H9 (cell line): Measurements from ENCODE around the gene CDYL2. TPM values are rescaled to one million over a fixed set of nuclear protein-coding genes. Genes with fewer than 3 reads are reported as not detected.

Experiments used
- DNase-seq: peaks from one replicate; pipeline ENCODE4 v3.0.0-alpha.2; 2017
- H2AFZ ChIP-seq: one replicate; pipeline ENCODE4 v1.6.1; 2013; ENCODE audit warnings: mild to moderate bottlenecking, low read length, control low read depth, moderate library complexity
- H2AK5ac ChIP-seq: 2 replicates; pipeline ENCODE4 v1.6.1; 2013; ENCODE audit warnings: low read length, control low read depth, mixed read lengths; ENCODE audit not compliant: insufficient read length
- H2BK120ac ChIP-seq: one replicate; pipeline ENCODE4 v1.6.1; 2013; ENCODE audit warnings: low read depth, mild to moderate bottlenecking, low read length, control low read depth, inconsistent platforms; ENCODE audit not compliant: poor library complexity, severe bottlenecking
- H2BK12ac ChIP-seq: 2 replicates; pipeline ENCODE4 v1.6.1; 2013; ENCODE audit warnings: low read length, control low read depth, mixed read lengths, low read depth; ENCODE audit not compliant: insufficient read length
- H2BK15ac ChIP-seq: 2 replicates; pipeline ENCODE4 v1.6.1; 2013; ENCODE audit warnings: low read depth, low read length, control low read depth
- H2BK20ac ChIP-seq: one replicate; pipeline ENCODE4 v1.6.1; 2013; ENCODE audit warnings: low read depth, mild to moderate bottlenecking, low read length, control low read depth, inconsistent platforms; ENCODE audit not compliant: poor library complexity, severe bottlenecking
- H2BK5ac ChIP-seq: 2 replicates; pipeline ENCODE4 v1.6.1; 2013; ENCODE audit warnings: low read length, control low read depth, mixed read lengths; ENCODE audit not compliant: insufficient read length
- H3K14ac ChIP-seq: 2 replicates; pipeline ENCODE4 v1.6.1; 2013; ENCODE audit warnings: low read length, control low read depth; ENCODE audit not compliant: insufficient read depth
- H3K18ac ChIP-seq: 2 replicates; pipeline ENCODE4 v1.6.1; 2013; ENCODE audit warnings: low read depth, mild to moderate bottlenecking, mixed read lengths, low read length, control low read depth; ENCODE audit not compliant: insufficient read length
- H3K23ac ChIP-seq: 2 replicates; pipeline ENCODE4 v1.6.1; 2013; ENCODE audit warnings: low read length, control low read depth, mixed read lengths, low read depth; ENCODE audit not compliant: insufficient read length
- H3K23me2 ChIP-seq: 2 replicates; pipeline ENCODE4 v1.6.1; 2013; ENCODE audit warnings: low read depth, mild to moderate bottlenecking, mixed read lengths, low read length, control low read depth; ENCODE audit not compliant: insufficient read length, poor library complexity, severe bottlenecking
- H3K27ac ChIP-seq: 2 replicates; pipeline ENCODE4 v1.5.1; 2013; ENCODE audit warnings: low read length, control low read depth, mixed read lengths, low read depth; ENCODE audit not compliant: insufficient read length
- H3K27me3 ChIP-seq: 2 replicates; pipeline ENCODE4 v1.6.1; 2013; ENCODE audit warnings: low read length, control low read depth, inconsistent platforms; ENCODE audit not compliant: insufficient read depth
- H3K4ac ChIP-seq: 2 replicates; pipeline ENCODE4 v1.6.1; 2013; ENCODE audit warnings: low read depth, mild to moderate bottlenecking, control low read depth, inconsistent platforms, low read length, moderate library complexity
- H3K4me1 ChIP-seq: 2 replicates; pipeline ENCODE4 v1.6.1; 2013; ENCODE audit warnings: low read length, control low read depth, inconsistent platforms; ENCODE audit not compliant: insufficient read depth
- H3K4me2 ChIP-seq: 2 replicates; pipeline ENCODE4 v1.6.1; 2013; ENCODE audit warnings: low read length, control low read depth, mixed read lengths; ENCODE audit not compliant: insufficient read length, insufficient read depth
- H3K56ac ChIP-seq: 2 replicates; pipeline ENCODE4 v1.6.1; 2013; ENCODE audit warnings: low read depth, mild to moderate bottlenecking, mixed read lengths, low read length, control low read depth; ENCODE audit not compliant: insufficient read length
- H3K79me1 ChIP-seq: 2 replicates; pipeline ENCODE4 v1.6.1; 2013; ENCODE audit warnings: low read depth, mild to moderate bottlenecking, moderate library complexity, low read length, control low read depth, inconsistent platforms; ENCODE audit not compliant: insufficient read depth, poor library complexity, severe bottlenecking
- H3K79me2 ChIP-seq: 2 replicates; pipeline ENCODE4 v1.6.1; 2013; ENCODE audit warnings: low read length, control low read depth, inconsistent platforms; ENCODE audit not compliant: insufficient read depth
- H3K9ac ChIP-seq: 2 replicates; pipeline ENCODE4 v1.6.1; 2013; ENCODE audit warnings: low read length, control low read depth, mixed read lengths; ENCODE audit not compliant: insufficient read length; ENCODE audit errors: extremely low read depth
- H3K9me3 ChIP-seq: one replicate; pipeline ENCODE4 v1.6.1; 2013; ENCODE audit warnings: low read depth, low read length, inconsistent platforms; ENCODE audit not compliant: control insufficient read depth
- H3T11ph ChIP-seq: one replicate; pipeline ENCODE4 v1.6.1; 2013; ENCODE audit warnings: mild to moderate bottlenecking, low read length, control low read depth, inconsistent platforms
- H4K20me1 ChIP-seq: one replicate; pipeline ENCODE4 v1.6.1; 2013; ENCODE audit not compliant: control insufficient read depth, insufficient read length, insufficient read depth
- H4K5ac ChIP-seq: 2 replicates; pipeline ENCODE4 v1.6.1; 2013; ENCODE audit warnings: low read depth, mild to moderate bottlenecking, mixed read lengths, low read length, control low read depth; ENCODE audit not compliant: insufficient read length
- H4K8ac ChIP-seq: replicated peaks from 2 replicates; pipeline ENCODE4 v1.6.1; 2013; ENCODE audit warnings: low read length, control low read depth, mixed read lengths, low read depth; ENCODE audit not compliant: insufficient read length
- H4K91ac ChIP-seq: 2 replicates; pipeline ENCODE4 v1.6.1; 2013; ENCODE audit warnings: low read depth, mild to moderate bottlenecking, moderate library complexity, mixed read lengths, low read length, control low read depth; ENCODE audit not compliant: insufficient read length
- H3K27ac Mint-ChIP-seq, 3 experiments: 2 replicates in 2 of 3; 3 replicates in 1 of 3; pipeline ENCODE4 v1.8.0; 2020 to 2021; ENCODE audit warnings: mixed read lengths in 3 of 3, mild to moderate bottlenecking in 1 of 3, moderate library complexity in 1 of 3
- H3K27me3 Mint-ChIP-seq: 2 replicates; pipeline ENCODE4 v1.8.0; 2021; ENCODE audit warnings: low read depth, mild to moderate bottlenecking, moderate library complexity, mixed read lengths
- H3K36me3 Mint-ChIP-seq, 3 experiments: 2 replicates in 2 of 3; 3 replicates in 1 of 3; pipeline ENCODE4 v1.8.0; 2020 to 2021; ENCODE audit warnings: low read depth in 3 of 3, mixed read lengths in 3 of 3; ENCODE audit not compliant: insufficient read depth in 1 of 3
- H3K4me1 Mint-ChIP-seq, 2 experiments: 2 replicates each; pipeline ENCODE4 v1.8.0; 2020; ENCODE audit warnings: mixed read lengths in 2 of 2
- H3K4me3 Mint-ChIP-seq, 2 experiments: 2 replicates in 1 of 2; 3 replicates in 1 of 2; pipeline ENCODE4 v1.8.0; 2020 to 2021; ENCODE audit warnings: mild to moderate bottlenecking in 2 of 2, mixed read lengths in 2 of 2, moderate library complexity in 1 of 2
- H3K9me3 Mint-ChIP-seq, 2 experiments: 2 replicates in 1 of 2; 3 replicates in 1 of 2; pipeline ENCODE4 v1.8.0; 2020; ENCODE audit warnings: mild to moderate bottlenecking in 2 of 2, mixed read lengths in 2 of 2, moderate library complexity in 1 of 2
- WGBS: extraction: QIAGEN DNeasy Blood & Tissue Kit; methylation state at CpG from one replicate; pipeline ENCODE4 v1.1.7; 2013; ENCODE audit warnings: missing lambda C conversion rate, low lambda C conversion rate, mixed read lengths; ENCODE audit not compliant: insufficient read length; ENCODE audit errors: extremely low coverage; 5-methylcytosine and 5-hydroxymethylcytosine counted together
- total RNA-seq: library from RNA; stranded (reverse); gene quantifications from 2 replicates; pipeline ENCODE4 v1.2.1, GENCODE V29; 2021
- TF ChIP-seq, protein P1 (sequence below): fragments of 200-600 bp; sonication (generic); conservative IDR thresholded peaks from 3 replicates; pipeline ENCODE4 v1.8.0; 2021; ENCODE audit warnings: antibody characterized with exemption, mild to moderate bottlenecking

The CDYL2 gene
- total RNA-seq, 1 experiment from 2014 or later = 4.2 TPM

DNA sequence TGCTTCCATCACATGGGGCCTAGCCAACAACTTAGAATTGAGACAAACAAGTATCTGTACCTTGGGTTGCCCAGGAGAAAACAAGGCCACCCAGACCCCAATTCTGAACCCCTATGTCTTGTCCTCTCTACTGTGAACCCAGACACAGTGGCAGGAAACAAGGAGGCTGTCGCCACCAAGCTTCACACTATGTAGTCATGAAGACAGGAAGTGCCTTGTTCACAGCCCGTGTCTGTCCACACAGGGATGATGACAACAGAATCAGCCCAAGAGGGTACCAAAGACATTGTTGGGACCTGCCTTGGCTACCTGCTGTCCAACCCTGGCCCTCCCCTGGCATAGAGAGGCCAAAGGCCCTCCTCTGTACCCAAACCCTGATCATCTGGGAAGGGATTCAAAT lies 84.8 kb downstream of the CDYL2 start:
- Histone ChIP-seq H3K56ac (no peak overlapping the region), H2BK5ac (no peak overlapping the region), H3K14ac (no peak overlapping the region), H3K4me1 (no peaks in the 10 kb centered on the region), H2AK5ac (no peak overlapping the region), H4K91ac (no peak overlapping the region), H3T11ph (no peak overlapping the region), H3K4me2 (no peak overlapping the region), H3K4ac (no peak overlapping the region), H3K27ac (no peak overlapping the region), H4K20me1 (no peaks in the 10 kb centered on the region), H3K79me2 (0 out of 2 replicates have a peak, but pooled peaks cover 2% of the 10 kb centered on the region), H3K9me3 (no peaks in the 10 kb centered on the region), H3K23me2 (no peaks in the 10 kb centered on the region), H3K18ac (no peak overlapping the region), H2BK20ac (no peak overlapping the region), H3K23ac (no peak overlapping the region), H4K8ac (no peak overlapping the region), H2BK15ac (no peak overlapping the region), H2AFZ (no peak overlapping the region), H3K27me3 (no peaks in the 10 kb centered on the region), H4K5ac (no peak overlapping the region), H3K9ac (no peak overlapping the region), H2BK120ac (no peak overlapping the region), H3K79me1 (no peaks in the 10 kb centered on the region), H2BK12ac (no peak overlapping the region)
- WGBS = no CpG with 5 or more reads among the region's 2 CpGs
- Mint-ChIP-seq H3K4me3 (no peak overlapping the region), H3K36me3 (no peaks in the 10 kb centered on the region), H3K9me3 (peaks cover 3 to 7% of the 10 kb centered on the region in 2 experiments; a peak in 3 of 5 replicates), H3K4me1 (peaks cover 4 to 7% of the 10 kb centered on the region in 2 experiments; a peak in 2 of 4 replicates), H3K27me3 (peaks cover 2% of the 10 kb centered on the region), H3K27ac (no peak overlapping the region)
- no peak for DNase-seq
- TF ChIP-seq, protein P1, sequence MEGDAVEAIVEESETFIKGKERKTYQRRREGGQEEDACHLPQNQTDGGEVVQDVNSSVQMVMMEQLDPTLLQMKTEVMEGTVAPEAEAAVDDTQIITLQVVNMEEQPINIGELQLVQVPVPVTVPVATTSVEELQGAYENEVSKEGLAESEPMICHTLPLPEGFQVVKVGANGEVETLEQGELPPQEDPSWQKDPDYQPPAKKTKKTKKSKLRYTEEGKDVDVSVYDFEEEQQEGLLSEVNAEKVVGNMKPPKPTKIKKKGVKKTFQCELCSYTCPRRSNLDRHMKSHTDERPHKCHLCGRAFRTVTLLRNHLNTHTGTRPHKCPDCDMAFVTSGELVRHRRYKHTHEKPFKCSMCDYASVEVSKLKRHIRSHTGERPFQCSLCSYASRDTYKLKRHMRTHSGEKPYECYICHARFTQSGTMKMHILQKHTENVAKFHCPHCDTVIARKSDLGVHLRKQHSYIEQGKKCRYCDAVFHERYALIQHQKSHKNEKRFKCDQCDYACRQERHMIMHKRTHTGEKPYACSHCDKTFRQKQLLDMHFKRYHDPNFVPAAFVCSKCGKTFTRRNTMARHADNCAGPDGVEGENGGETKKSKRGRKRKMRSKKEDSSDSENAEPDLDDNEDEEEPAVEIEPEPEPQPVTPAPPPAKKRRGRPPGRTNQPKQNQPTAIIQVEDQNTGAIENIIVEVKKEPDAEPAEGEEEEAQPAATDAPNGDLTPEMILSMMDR = no peak
